ENCODE measurements around the gene SLC43A2. TPM values are rescaled to one million over a fixed set of nuclear protein-coding genes. Genes with fewer than 3 reads are reported as not detected.

SLC43A2 gene
- total RNA-seq, 1 donor from 2014 or later, result 44.6 TPM

- Histone ChIP-seq H3K4me1 (peaks cover 14% of the 10 kb centered on the region), H3K36me3 (peaks cover 44% of the 10 kb centered on the region), H3K9me3 (no peaks in the 10 kb centered on the region), H3K27me3 (ENCODE audit: low read depth) (no peaks in the 10 kb centered on the region), H3K4me3 (no peak overlapping the region), H3K27ac (no peak overlapping the region)
- intact Hi-C loops (cut with DNase I), result no loop called here
- DNase-seq, result no peak
- TF ChIP-seq CTCF (IDR thresholded peaks at IDR 0.05), result no peak
- ATAC-seq, result no peak
These were observed 7.2 kb upstream of the SLC43A2 start for GRCh38 chr17:1635675-1636465.

- peaks cover 14% of the 10 kb centered on the region for H3K4me1 ChIP-seq
- H3K27me3 ChIP-seq (ENCODE audit: low read depth), result no peaks in the 10 kb centered on the region
- no peak for DNase-seq
- no peaks in the 10 kb centered on the region for H3K9me3 ChIP-seq
- TF ChIP-seq CTCF (IDR thresholded peaks at IDR 0.05), result no peak
- intact Hi-C loops (cut with DNase I), result no loop called here
- no peak overlapping the region for H3K4me3 ChIP-seq
- H3K36me3 ChIP-seq, result peaks cover 44% of the 10 kb centered on the region
- no peak for ATAC-seq
- H3K27ac ChIP-seq, result no peak overlapping the region
These were observed 6.4 kb upstream of the SLC43A2 start for GRCh38 chr17:1634841-1635650.

GRCh38 chr17:1630662-1631061, 2.0 kb upstream of the SLC43A2 start:
- ATAC-seq, result no peak
- intact Hi-C loops (cut with DNase I), result no loop called here

GRCh38 chr17:1629504-1630310, 1.1 kb upstream of the SLC43A2 start:
- peaks cover 47% of the 10 kb centered on the region for H3K4me1 ChIP-seq
- intact Hi-C loops (cut with DNase I), result loop anchor here (5.0 kb wide), 1 partner anchor 52 kb away; no protein-coding TSS in a partner anchor
- ATAC-seq (peak; percentile 52 to 55), DNase-seq (peak; percentile 87)
- H3K27ac ChIP-seq, result peak overlapping the region; percentile 89
- H3K9me3 ChIP-seq, result no peaks in the 10 kb centered on the region
- peaks cover 10% of the 10 kb centered on the region for H3K36me3 ChIP-seq
- TF ChIP-seq CTCF (IDR thresholded peaks at IDR 0.05), result peak; percentile 80
- no peaks in the 10 kb centered on the region for H3K27me3 ChIP-seq (ENCODE audit: low read depth)
- peak overlapping the region; percentile 94 for H3K4me3 ChIP-seq

More at GRCh38 chr17:1630662-1631061, 2.0 kb upstream of the SLC43A2 start:
- no peaks in the 10 kb centered on the region for H3K9me3 ChIP-seq
- peaks cover 38% of the 10 kb centered on the region for H3K4me1 ChIP-seq
- peak overlapping the region; percentile 18 for H3K27ac ChIP-seq
- peaks cover 15% of the 10 kb centered on the region for H3K36me3 ChIP-seq
- H3K27me3 ChIP-seq (ENCODE audit: low read depth), result no peaks in the 10 kb centered on the region
- no peak overlapping the region for H3K4me3 ChIP-seq
- DNase-seq, result no peak
- TF ChIP-seq CTCF (IDR thresholded peaks at IDR 0.05), result no peak

Measured in lower lobe of right lung (tissue), 2 donors.